ACC112 (cell line): ENCODE results near the gene FAM117B.

ENCODE experiments used
- H2AFZ ChIP-seq: fragments of 200-600 bp; sonication (generic); one replicate; pipeline ENCODE4 v1.6.0; 2017; ENCODE audit warnings: antibody characterized with exemption, low read length; ENCODE audit not compliant: unreplicated experiment
- H3K27ac ChIP-seq: fragments of 200-600 bp; sonication (generic); 2 replicates; pipeline ENCODE4 v1.5.1; 2014; ENCODE audit warnings: low read depth, mild to moderate bottlenecking, antibody characterized with exemption, low read length, moderate library complexity
- H3K27me3 ChIP-seq: fragments of 200-600 bp; sonication (generic); 2 replicates; pipeline ENCODE4 v1.6.1; 2014; ENCODE audit warnings: mild to moderate bottlenecking, antibody characterized with exemption, low read length, moderate library complexity, mixed read lengths; ENCODE audit not compliant: insufficient read depth
- H3K36me3 ChIP-seq: fragments of 200-600 bp; sonication (generic); 2 replicates; pipeline ENCODE4 v1.6.1; 2016; ENCODE audit warnings: mild to moderate bottlenecking, antibody characterized with exemption, low read length, moderate library complexity, mixed read lengths; ENCODE audit not compliant: insufficient read depth
- H3K4me1 ChIP-seq: fragments of 200-600 bp; sonication (generic); one replicate; pipeline ENCODE4 v1.6.1; 2016; ENCODE audit warnings: low read length, mixed read lengths; ENCODE audit not compliant: insufficient read depth, unreplicated experiment, control insufficient read depth
- H3K4me3 ChIP-seq: fragments of 200-600 bp; sonication (generic); 2 replicates; pipeline ENCODE4 v1.5.1; 2014; ENCODE audit warnings: mild to moderate bottlenecking, low read depth, low read length
- H3K79me2 ChIP-seq: fragments of 200-600 bp; sonication (generic); one replicate; pipeline ENCODE4 v1.6.0; 2016; ENCODE audit warnings: low read length; ENCODE audit not compliant: control insufficient read depth, unreplicated experiment, insufficient read depth

The FAM117B gene

GRCh38 chr2:202634556-202635427, at the start of gene FAM117B:
Gene FAM117B (plus strand): TSS chr2:202634969. CDS start chr2:202635188, 219 bp downstream.
- Histone ChIP-seq H3K4me3 (peak within 1 kb of the TSS; percentile 98), H3K4me1 (peaks cover 6% of the 10 kb centered on the region), H3K27me3 (no peaks in the 10 kb centered on the region), H3K79me2 (no peaks in the 10 kb centered on the region), H2AFZ (peak within 1 kb of the TSS; percentile 98), H3K36me3 (no peaks in the 10 kb centered on the region), H3K27ac (no peak within 1 kb of the TSS)

DNA sequence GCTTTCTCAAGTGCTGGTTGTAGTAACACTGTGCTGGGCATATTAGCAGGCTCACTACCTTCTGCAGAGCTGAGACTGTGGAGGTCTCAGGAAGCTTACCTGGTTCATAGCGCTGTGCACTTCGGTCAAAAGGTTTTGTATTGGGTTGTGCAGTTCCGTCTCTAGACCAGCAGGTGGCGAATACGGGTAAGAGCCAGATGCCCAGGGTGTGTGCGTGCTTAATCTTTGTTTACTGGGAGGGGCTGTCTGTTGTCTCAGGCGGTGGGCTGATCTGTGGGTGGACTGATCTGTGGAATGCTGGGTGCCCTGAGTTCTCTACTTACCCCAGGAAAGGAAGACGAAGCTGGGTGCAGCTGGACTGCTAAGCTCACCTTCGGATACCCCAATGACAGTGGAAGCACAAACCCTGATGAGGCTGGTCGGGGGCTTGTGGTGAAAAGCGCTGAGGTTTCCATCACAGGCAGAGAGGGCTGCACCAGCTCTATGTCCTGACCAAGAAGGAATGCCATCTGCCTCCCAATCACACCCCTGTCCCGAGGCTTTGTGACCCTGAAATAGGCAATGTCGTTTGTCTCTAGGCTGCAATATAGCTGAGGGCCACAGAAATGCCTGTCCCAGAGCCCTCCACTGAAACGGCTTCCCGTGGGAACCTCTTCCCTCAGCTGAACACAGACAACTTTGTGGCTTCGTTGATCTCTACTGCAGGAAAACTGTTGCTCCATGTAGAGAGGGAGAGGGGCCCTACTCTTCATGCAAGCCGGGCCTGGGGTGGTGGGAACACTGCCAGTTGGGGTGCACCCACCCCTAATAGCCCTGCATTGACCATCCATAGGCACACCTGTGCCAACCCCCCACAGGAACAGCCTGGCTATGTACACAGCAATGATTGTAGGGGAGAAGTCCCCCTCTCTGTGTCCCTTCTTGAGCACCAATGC, 45.9 kb upstream of the FAM117B start:
- H3K4me1 ChIP-seq = no peaks in the 10 kb centered on the region
- no peaks in the 10 kb centered on the region for H3K27me3 ChIP-seq
- peak overlapping the region; percentile 52 for H2AFZ ChIP-seq
- H3K4me3 ChIP-seq = peak overlapping the region; percentile 35; the same call in 1 of the 2 replicates
- H3K36me3 ChIP-seq = no peaks in the 10 kb centered on the region
- no peaks in the 10 kb centered on the region for H3K79me2 ChIP-seq
- H3K27ac ChIP-seq = no peak overlapping the region

DNA sequence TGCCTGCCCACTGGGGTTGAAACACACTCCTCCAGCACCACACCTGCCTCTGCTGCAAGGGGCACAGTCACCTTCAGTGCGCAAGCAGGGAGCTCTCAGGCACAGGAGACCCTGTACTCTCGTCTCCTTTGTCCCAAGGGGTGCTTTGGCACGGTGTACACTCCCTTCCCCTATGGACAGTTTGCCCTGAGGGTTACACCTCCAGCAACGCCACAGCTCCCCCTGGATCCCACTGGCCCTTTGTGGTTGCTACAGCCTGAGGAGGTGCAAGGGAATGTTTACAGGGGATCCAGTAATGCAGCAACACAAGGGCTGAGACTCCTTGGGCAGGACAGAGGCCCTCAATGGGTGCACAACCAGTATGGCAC, 45.2 kb upstream of the FAM117B start:
- H3K4me1 ChIP-seq = no peaks in the 10 kb centered on the region
- H3K79me2 ChIP-seq = no peaks in the 10 kb centered on the region
- H3K4me3 ChIP-seq = no peak overlapping the region
- H3K27me3 ChIP-seq = no peaks in the 10 kb centered on the region
- no peaks in the 10 kb centered on the region for H3K36me3 ChIP-seq
- H2AFZ ChIP-seq = no peak overlapping the region
- H3K27ac ChIP-seq = no peak overlapping the region

GRCh38 chr2:202592566-202592965, 42.2 kb upstream of the FAM117B start:
- no peaks in the 10 kb centered on the region for H3K27me3 ChIP-seq
- no peak overlapping the region for H3K27ac ChIP-seq
- H3K36me3 ChIP-seq = no peaks in the 10 kb centered on the region
- H3K4me3 ChIP-seq = no peak overlapping the region
- no peak overlapping the region for H2AFZ ChIP-seq
- no peaks in the 10 kb centered on the region for H3K79me2 ChIP-seq
- H3K4me1 ChIP-seq = no peaks in the 10 kb centered on the region

GRCh38 chr2:202599105-202599504, 35.7 kb upstream of the FAM117B start:
- no peaks in the 10 kb centered on the region for H3K4me1 ChIP-seq
- H3K4me3 ChIP-seq = no peak overlapping the region
- no peaks in the 10 kb centered on the region for H3K79me2 ChIP-seq
- H3K36me3 ChIP-seq = no peaks in the 10 kb centered on the region
- H2AFZ ChIP-seq = no peak overlapping the region
- H3K27ac ChIP-seq = no peak overlapping the region
- H3K27me3 ChIP-seq = no peaks in the 10 kb centered on the region

- H3K27ac ChIP-seq = no peak overlapping the region
- no peak overlapping the region for H3K4me3 ChIP-seq
- H3K79me2 ChIP-seq = no peaks in the 10 kb centered on the region
- H3K27me3 ChIP-seq = no peaks in the 10 kb centered on the region
- no peak overlapping the region for H2AFZ ChIP-seq
- H3K36me3 ChIP-seq = no peaks in the 10 kb centered on the region
- H3K4me1 ChIP-seq = no peaks in the 10 kb centered on the region
Observed at GRCh38 chr2:202599911-202600310, 34.9 kb upstream of the FAM117B start.

DNA sequence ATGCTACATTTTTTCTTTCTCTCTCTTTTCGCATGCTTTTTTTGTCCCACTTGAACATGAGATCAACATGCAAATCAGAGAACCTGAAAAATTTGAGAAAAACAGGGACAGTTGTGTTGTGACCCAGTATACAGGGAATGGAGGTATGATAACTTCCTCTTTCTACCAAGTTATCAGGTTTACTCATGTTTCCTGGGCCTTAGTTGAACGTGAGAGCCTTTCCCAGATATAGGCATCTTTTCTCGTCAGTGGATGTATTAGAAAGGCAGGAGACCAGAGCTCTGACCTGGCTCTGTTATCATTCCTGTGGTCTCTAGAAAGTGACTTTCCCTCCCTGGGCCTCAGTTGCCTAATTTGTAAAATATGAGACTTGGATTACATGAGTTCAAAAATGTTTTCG, 30.1 kb upstream of the FAM117B start:
- Histone ChIP-seq H3K27me3 (no peaks in the 10 kb centered on the region), H2AFZ (no peak overlapping the region), H3K79me2 (no peaks in the 10 kb centered on the region), H3K4me3 (no peak overlapping the region), H3K36me3 (no peaks in the 10 kb centered on the region), H3K27ac (no peak overlapping the region), H3K4me1 (no peaks in the 10 kb centered on the region)

DNA sequence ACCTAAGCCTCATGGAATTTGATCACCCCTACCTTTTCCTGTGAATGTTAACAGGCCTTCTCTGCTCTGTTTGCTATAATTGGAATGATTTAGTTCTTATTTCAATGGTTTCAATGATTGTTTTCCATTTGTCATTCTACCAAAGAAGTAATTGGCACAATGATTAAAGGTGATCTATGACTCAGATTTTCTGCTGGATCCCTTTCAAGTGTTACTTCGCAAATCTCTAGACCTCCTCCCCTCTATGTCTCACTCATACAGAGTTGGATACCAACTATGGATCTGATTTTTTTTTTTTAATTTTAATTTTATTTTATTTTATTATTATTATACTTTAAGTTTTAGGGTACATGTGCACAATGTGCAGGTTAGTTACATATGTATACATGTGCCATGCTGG, 29.6 kb upstream of the FAM117B start:
- no peak overlapping the region for H2AFZ ChIP-seq
- H3K79me2 ChIP-seq = no peaks in the 10 kb centered on the region
- no peaks in the 10 kb centered on the region for H3K4me1 ChIP-seq
- no peak overlapping the region for H3K27ac ChIP-seq
- no peak overlapping the region for H3K4me3 ChIP-seq
- no peaks in the 10 kb centered on the region for H3K27me3 ChIP-seq
- no peaks in the 10 kb centered on the region for H3K36me3 ChIP-seq

DNA sequence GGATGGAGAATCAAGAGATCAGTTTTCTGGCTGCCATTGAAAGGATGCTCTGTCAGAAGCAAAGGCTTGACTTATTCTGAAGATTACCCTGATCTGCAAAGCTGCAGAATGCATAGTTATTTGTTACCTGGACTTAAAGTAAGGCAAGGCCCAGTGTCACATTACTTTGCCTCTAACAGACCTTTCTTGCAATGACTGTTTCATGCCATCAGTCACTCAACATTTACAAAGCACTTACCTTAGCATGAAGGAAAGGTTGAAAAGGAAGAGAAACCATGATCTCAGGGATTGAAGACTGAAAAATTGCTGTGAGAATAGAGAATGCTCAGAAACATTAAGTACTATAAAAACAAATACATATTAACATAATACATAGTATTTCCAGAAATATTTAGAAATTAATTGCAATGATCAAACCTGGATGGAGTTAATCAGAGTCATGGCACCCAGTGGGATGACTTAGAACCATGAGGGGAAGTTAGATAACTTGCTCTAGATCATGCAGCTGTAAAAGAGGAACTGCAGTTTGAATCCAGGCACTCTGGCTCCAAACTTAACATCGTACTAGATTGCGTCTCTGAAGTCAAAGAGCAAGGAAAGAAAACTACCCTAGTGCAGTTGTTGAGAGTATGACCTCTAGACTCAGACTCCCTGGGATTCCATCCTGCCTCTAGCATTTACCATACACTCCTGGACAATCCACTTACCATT, 26.5 kb upstream of the FAM117B start:
- Histone ChIP-seq H3K79me2 (no peaks in the 10 kb centered on the region), H3K36me3 (no peaks in the 10 kb centered on the region), H3K27ac (no peak overlapping the region), H3K4me3 (no peak overlapping the region), H3K4me1 (no peaks in the 10 kb centered on the region), H3K27me3 (peaks cover 5% of the 10 kb centered on the region; the same call in 1 of the 2 replicates), H2AFZ (no peak overlapping the region)

- Histone ChIP-seq H3K27ac (no peak overlapping the region), H2AFZ (no peak overlapping the region), H3K27me3 (peaks cover 5% of the 10 kb centered on the region; the same call in 1 of the 2 replicates), H3K79me2 (no peaks in the 10 kb centered on the region), H3K4me1 (no peaks in the 10 kb centered on the region), H3K36me3 (no peaks in the 10 kb centered on the region), H3K4me3 (no peak overlapping the region)
Observed at GRCh38 chr2:202609381-202610145, 25.2 kb upstream of the FAM117B start.
